NCI-H2029 treated with DMSO at 0.1 percent for 48 hours (cell line): ENCODE results near the gene MEGF11.

Source experiments
- DNase-seq: peaks from one replicate; lab custom pipeline; 2025; lab: John Stamatoyannopoulos, UW

The MEGF11 gene

DNA sequence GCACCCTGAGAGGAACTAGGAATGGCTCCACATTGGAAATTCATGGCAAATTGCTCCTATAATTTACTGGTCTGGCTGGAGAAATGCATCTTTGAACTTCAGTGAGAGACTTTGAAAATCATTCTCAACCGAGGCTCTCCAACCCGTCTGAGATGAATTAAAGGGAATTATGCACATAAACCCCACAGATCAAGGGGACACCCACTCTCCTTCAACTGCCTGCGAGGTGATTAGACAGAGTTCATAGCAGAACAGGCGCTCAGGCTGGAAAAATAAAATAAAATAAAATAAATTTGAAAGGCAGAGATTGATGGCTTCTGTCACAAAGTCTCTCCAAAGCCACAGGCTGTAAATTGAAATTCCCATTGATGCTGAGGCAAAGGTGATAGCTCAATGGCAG lies 37.7 kb downstream of the MEGF11 start:
- DNase-seq: no peak

DNA sequence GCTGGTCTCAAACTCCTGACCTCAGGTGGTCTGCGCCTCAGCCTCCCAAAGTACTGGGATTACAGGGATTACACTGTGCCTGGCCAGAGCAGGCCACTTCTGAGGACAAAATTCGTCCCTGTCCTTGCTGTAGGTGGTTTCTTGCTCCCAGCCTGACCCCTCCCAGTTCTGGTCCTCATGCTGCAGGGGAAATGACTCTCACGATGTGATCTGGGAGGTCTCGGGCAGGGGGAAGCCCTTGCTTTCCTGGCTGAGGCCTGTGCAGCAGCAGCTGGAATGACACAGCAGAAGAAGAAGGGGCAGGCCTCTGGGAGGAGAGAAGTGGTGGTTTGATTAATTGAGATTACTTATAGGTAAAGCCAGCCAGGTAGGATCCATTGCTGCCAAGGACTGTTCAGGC lies 39.3 kb downstream of the MEGF11 start:
- DNase-seq: no peak

DNA sequence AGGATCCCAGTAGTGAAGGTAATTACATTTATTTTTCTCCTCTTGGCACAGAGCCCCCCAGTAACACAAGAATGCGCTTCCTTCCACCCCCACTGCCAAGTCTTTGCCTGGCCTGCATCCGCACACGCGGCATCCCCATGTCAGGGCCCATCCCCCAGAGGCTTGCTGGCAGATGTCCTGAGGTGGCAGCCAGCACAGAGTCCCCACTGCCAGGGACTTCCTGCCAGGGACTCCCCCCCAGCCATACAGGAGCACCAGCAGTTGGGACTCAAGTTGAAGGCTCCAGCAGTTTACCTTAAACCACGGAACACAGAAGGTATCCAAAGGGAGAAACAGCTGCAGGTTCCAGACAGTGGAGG lies 41.0 kb downstream of the MEGF11 start:
- no peak for DNase-seq

DNA sequence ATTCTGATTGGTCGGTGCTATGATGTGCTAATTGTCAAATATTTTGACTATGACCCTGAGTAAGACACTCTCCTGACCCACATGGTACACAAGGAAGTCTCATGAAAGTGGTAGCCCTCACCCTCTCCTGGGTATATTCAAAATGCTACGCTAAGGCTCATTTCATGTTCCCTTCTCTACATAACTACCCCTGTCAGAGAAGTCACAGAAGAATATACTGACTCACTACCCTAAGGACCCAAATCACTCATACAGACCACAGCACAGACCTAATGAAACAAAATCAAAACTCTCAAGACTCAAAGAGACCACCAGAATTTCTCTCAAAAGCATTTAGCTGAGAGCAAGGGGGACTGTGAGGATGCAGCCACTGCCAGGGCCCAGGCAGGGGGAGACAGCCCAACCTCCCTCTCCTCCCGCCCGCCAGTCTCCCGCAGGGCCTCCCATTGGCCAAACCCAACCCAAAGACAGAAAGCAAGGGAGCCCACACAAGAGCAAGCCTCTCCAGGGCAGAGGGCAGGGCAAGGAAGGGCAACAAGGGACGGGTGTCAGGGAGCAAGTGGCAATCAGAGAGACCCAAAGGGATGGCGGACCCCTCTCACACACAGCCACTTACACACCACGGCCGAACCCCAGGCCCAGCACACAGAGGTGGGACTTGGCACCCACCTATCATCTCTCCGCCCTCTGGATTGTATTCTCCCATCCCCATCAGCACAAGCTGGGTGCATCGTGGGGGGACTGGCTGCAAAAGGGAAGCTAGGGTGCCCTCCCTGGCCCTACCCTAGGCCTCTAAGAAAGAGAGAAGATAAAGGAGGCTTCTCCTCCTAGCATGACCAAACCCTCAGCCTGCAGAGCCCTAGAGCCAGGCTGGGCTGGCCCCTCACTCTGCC lies 41.6 kb downstream of the MEGF11 start:
- DNase-seq: no peak

DNA sequence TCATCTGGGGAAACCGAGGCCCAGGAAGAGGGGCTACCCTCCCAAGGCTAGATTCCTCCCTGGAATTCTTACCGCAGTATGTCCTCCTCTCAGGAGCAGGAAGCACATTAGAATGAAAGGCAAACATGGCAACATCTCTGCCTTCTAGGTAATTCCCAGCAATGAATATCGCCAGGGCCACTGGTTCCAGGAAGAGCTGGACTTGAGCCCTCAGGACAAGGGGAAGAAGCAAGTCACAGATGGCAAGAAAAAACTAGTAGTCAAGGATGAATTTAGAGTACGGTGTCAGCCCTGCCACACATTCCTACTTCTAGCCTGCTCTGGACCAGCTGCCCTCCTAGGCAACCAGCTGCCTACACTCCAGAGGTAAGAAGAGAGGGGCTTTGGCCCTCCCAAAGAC lies 42.9 kb downstream of the MEGF11 start:
- no peak for DNase-seq

DNA sequence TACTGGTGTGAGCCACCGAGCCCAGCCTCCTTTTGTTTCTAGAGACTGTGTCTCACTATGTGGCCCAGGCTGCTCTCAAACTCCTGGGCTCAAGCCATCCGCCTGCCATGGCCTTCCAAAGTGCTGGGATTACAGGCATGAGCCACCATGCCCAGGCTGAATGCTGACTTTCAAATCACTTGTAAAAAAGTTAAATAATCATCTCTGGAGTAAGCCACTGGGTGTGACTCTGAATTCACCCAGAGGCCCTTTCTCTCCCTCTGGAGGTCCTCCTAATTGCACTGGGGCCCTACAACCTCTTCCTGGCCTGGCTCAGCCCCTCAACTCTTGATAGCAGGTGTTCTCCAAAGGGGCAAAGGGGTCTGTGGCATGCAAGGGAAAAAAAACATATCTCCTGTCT lies 54.8 kb downstream of the MEGF11 start:
- DNase-seq: no peak

DNA sequence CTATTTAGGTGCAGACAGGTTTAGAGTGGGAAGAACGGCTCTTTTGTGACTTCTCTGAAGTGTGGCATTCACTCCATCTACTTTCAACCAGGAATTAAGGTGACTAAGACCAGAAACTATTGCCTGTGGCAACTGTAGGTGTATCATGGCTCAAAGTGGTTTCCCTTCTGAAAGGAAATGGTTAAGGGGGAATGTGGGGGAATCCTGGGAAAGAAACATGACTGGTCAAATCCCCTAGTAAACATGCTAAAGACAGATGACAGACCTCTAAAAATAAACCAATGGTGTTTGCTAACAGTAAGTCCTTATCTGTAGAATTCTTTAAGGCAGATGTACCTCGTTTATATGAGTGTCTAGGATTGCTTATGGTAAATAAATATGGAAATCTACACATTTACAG lies 56.9 kb downstream of the MEGF11 start:
- no peak for DNase-seq

DNA sequence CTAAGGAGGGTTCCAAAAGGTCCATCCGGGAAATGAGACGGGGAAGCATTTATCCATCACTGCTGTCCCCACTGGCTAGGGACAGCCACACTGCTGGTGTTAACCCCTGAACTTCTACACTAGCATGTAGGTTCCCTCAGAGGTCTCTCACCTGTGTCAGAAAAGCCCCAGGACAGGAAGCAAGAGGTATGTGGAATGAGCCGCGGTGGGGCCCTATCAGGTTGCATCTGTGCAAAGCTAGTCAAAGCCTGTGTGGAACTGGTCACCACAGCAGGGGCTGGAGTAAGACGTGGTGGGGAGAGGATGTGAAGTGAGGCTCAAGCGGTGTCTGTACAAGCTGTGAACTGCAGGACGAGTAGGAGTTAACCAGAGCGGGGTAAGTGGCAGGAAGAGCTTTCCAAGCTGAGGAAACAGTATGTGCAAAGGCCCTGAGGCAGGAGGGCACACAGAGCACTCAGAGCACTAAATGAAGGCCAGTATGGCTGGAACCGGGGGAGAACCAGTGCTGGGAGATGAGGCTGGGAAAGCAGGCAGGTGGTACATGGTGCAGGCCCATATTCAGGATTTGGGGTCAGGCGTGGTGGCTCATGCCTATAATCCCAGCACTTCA lies 57.8 kb downstream of the MEGF11 start:
- no peak for DNase-seq

DNA sequence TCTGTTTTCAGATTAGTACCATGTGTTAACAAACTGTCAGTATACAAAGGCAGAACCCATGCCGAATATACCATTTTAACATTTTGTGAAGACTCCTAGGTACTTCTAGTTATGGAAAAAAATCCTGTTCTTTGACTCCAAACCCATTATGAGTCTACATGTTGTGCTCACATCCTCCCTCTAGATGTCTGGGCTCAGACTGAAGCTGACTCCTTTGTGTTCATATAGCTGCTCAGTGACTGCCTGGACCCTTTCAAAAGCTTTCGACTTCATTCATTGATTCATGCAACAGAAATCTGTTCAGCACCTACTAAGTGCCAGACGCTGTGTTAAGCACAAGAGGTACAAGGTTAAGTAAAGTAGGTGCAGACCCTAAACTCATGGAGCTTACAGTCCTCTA lies 60.5 kb downstream of the MEGF11 start:
- DNase-seq: no peak

DNA sequence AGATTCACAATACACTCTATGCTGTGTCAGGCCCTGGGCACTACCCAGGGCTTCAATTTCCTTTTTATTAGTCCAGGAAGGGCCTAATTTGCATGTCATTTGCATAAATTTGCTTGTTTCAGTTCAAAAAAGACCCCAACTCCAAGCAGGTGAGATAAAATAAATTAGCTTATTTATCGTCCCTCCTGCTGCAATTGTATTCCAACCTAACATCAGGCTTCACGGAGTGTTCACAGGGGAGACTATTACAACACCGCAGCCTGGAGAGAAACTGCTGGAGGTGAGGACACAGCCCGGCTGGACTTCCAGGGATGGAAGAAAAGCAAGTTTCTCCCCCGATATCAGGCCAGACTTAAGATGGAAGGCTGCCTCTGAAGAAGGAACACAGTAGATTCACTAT lies 62.8 kb downstream of the MEGF11 start:
- no peak for DNase-seq

DNA sequence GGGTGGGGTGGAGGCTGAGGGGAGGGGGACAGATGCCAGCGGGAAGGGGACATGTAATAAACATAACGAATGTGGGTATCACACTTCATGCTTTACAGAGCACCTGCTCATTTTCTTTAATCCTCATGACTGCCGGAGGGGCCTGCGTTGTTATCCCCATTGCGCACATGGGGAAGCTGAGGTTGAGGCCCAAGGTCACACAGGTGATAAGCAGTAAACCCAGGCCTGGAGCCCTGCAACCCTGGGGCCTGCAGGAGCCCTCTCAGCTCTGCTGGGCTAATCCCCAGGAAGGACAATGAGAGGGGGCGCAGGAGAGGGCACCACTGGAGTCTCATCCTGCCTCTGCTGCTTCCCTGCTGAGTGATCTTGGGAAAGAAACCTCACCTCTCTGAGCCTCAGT lies 64.3 kb downstream of the MEGF11 start:
- DNase-seq: no peak

DNA sequence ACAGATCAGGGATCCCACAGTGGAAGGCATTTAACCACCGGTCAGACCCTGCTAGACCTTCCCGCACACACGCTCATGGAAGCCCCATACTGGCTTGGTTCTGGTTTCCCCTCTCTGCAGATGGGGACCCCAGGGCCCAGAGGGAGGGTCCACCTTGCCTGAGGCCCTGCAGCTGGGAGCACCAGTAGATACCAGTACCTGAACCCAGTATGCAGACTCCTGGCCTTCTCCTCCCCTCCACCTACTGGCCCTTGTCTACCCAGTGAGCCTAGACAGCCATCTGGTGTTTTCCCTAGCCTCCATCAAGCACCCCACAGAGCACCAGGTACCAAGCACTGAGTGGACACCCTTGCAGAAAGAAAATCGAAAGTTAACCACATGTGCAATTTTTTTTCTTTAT lies 65.1 kb downstream of the MEGF11 start:
- DNase-seq: no peak

DNA sequence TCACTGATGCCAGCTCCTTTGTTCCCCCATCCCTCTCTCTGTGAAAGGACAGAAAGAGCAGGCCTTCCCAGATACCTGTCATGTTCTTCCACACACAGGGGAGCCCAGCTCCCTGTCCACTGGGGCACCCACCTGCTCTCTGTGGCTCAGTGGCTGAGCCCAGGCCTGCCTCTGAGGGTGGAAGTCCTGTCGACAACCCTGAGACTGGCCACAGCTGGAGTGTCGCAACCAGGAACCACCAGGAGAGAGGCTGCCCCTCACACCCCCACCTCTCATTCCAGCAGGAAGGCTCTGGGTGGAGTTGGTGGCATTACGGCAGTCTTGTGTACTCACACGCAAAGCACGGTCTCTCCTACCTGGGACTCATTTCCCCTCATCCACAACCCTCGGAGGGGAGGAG lies 66.3 kb downstream of the MEGF11 start:
- DNase-seq: no peak

DNA sequence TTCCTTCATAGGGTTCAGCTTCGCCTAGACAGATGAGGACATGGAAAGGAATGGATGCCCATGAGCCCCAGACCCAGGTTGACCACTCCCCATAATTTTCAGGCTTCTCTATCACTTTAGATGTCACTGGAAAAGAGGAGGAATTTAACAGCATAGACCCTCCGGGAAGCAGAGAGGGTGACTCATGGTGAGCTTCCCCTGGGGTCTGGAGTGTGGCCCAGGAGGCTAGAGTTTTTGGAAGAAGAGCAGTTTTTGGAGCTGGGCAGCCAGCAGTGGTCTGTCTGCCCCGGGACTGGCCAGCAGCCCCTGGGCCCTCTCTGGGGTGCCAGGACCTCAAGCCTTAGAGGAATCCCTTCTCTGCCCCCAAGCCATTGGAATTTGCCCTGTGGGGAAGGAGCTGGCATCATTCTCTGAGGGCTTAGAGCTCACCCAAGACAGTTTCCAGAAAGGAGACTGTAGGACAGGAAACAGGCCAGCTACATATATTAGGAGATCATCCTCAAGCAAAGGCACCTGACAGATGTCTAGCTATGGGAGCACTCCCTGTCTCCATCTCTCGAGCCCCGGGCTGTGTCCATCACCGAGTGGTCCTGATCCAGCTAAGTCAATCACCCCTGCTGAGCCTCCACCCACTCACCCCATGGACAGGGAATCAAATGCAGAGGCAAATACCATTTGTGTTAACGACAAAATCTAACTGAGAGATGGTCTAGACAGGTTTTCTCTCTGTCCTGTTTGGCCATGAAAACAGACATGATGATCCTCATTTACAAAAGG lies 67.3 kb downstream of the MEGF11 start:
- no peak for DNase-seq

DNA sequence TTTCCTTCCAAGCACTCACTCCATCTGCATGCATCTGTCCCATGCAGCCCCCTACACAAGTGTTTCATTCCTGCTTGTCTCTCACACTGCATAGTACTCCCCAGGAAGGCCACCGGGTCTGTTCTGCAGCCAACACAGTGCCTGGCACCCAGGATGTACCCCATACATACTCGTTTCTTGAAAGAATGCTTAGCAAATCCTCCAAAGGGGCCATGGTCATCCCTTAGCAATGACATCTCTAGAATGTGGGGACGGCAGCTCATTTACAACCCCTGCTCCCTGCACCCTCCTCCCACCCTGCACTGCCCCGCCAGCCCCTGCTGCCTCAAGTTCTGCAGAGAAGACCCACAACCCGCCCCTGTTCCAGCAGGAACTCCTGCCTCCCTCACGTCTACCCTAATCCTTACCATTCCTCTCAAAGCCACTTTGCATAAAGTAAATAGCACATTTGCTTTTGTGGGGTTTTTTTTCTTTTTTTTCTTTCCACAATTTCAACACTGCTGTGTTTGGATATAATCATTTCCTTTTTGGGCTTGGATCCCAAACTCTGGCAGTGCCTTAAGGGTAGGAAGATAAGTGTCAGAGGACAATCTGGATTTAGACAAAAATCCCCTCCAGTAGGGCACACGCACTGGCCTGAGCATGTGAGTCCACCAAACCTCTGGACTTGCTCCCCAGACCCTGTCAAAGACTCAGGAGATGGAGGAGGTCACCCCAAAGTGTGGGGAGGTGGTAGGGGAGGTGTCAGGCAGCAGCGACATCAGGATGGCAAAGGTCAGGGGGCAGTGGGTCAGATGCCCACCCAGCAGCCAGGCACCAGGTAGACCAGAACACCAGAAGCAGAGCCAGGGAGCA lies 68.4 kb downstream of the MEGF11 start:
- no peak for DNase-seq

DNA sequence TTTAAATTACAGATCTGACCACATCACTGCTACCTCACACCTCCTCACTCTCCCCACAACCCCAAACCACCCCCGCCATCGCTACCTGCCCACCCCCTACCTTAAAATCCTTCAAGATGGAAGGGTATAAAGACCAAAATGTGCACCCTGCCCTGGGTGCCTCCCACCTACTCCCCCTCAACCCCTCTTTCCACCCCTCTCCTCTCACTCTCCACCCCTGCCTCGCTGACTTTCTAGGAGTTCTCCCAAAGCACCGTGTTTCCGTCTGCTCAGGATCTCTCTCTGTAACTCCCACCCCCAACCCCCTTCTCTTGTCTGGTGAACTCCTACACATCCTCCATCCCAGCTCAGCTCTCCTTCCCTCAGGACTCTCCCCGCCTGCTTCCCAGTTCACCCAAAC lies 69.1 kb downstream of the MEGF11 start:
- no peak for DNase-seq

DNA sequence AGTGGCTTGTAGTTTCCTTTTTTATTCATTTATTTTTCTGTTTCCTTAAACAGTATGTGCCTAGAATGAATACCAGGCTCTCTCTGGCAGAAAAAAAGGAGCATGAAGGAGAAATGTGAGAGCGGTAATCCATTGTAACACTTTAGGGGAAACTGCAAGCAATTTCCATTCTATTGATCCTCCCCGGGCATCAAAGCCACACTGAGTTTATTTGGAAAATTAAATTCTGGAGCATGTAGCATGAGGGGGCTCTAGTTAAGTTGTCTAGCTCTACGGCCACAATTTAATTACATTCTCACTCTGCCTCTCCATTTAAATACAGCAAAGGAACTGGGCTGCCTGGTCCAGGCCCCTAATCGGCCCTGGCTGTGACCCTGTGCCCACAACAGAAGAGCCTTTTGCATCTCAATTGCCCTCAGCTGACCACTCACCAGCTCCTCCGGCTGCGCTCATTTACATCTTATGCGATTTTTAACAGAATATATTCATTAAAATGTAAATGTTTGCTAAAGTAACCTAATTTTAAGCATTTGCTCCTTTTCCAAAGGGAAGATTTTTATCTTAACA lies 72.9 kb downstream of the MEGF11 start:
- no peak for DNase-seq

DNA sequence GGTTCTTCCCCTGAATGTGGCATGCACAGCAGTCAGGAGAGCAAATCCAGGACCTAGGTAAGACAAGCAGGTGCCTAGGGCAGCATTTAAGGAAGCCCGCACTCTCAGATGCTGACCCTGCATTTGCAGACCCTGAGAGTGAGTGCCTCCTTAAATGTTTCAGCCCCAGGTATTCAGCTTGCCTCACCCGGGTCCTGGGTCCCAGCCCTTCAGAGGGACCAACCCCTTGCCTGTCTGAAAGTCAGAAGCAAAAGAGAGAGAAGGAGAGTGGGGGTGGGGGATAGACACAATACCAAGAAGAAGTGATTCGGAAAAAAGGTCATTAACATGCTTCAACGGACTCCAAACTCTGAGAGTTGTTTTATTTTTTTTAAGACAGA lies 75.0 kb downstream of the MEGF11 start:
- DNase-seq: no peak

DNA sequence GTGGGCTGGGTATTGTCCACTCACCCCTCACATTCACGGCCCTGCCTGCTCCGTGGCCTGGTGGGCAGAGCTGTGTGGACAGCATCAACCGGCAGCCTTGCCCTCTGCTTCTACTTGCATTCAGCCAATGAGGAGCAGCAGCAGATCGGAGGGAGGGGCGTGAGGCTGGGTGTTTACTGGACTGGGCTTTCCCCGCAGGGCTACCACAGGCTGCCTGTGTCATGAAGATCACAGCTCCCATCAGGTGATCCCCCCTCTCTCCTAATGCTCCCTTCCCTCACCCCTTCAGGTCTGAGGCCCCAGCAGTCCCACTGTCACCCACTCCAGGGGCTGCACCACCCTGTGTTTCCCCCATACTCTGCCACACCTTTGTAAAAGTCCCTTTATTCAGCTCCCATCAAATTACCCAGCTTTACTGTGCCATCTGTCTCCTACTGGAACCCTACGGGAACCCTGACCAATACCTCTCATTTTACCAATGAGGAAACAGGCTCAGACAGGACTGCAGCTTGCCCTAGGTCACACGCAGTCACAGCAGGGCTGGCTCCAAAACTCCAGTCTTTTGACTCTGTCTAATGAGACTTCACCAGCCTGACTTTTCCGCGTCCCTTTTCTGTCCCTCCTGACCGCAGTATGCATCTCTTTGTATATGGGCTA lies 81.1 kb downstream of the MEGF11 start:
- DNase-seq: no peak

DNA sequence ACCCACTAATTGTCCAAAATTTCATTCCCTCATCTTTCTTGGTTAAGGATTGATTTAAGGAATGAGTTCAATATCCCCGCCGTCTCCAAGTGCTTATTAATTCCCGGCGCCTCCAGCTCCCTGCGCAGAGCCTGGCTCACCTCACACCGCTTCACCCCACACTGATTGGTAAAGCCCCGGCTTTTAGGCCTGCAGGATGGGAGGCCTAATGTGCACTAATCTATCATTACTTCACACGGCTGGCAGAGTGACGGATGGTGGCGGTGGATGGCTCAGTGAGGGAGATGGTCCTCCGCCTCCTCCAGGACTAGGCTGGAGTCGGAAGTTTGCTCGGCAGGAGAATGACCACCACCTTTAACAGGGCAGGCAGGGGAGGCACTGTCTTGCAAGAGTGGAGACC lies 81.7 kb downstream of the MEGF11 start:
- no peak for DNase-seq

DNA sequence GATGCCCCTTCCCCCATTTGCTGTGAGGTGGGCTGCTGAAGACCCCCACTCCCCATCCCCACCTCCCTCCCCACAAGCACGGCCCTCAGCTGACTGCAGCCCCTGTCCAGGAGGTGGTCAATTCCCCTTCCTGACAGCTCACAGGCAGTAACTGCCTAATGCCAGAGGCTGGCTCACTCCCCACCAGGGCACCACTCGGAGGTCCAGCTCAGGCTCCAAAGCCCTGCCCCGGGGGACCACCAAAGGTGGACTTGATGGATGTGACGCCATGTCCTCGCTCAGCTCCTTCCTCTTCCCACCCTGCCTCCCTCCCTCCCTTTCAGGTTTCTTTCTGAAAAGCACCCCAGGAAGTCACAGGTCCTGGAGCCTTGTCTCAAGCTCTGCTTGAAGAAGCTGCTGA lies 82.8 kb downstream of the MEGF11 start:
- no peak for DNase-seq
